Ishikawa (cell line): ENCODE measurements around the gene PRKN.

ENCODE experiments used
- CEBPB ChIP-seq: IDR thresholded peaks from 2 replicates; pipeline ENCODE4 v1.6.1; 2012
- CREB1 ChIP-seq: IDR thresholded peaks from 2 replicates; pipeline ENCODE4 v1.6.1; 2012; ENCODE audit warnings: low read depth
- EGR1 ChIP-seq: IDR thresholded peaks from 2 replicates; pipeline ENCODE4 v1.6.1; 2012
- EP300 ChIP-seq: IDR thresholded peaks from 2 replicates; pipeline ENCODE4 v1.6.1; 2012; ENCODE audit warnings: borderline replicate concordance
- FOXM1 ChIP-seq: IDR thresholded peaks from 2 replicates; pipeline ENCODE4 v1.6.1; 2012; ENCODE audit warnings: low read depth, borderline replicate concordance
- MAX ChIP-seq: IDR thresholded peaks from 2 replicates; pipeline ENCODE4 v1.6.1; 2012
- NFIC ChIP-seq: IDR thresholded peaks from 2 replicates; pipeline ENCODE4 v1.6.1; 2012
- RAD21 ChIP-seq: IDR thresholded peaks from 2 replicates; pipeline ENCODE4 v1.6.1; 2012; ENCODE audit warnings: low read depth
- REST ChIP-seq: IDR thresholded peaks from 2 replicates; pipeline ENCODE4 v1.6.1; 2012; ENCODE audit warnings: low read depth, mild to moderate bottlenecking
- TAF1 ChIP-seq: IDR thresholded peaks from 2 replicates; pipeline ENCODE4 v1.6.1; 2012; ENCODE audit warnings: low read depth, mild to moderate bottlenecking
- TCF12 ChIP-seq: IDR thresholded peaks from 2 replicates; pipeline ENCODE4 v1.6.1; 2012; ENCODE audit warnings: low read depth
- TEAD4 ChIP-seq: IDR thresholded peaks from 2 replicates; pipeline ENCODE4 v1.6.1; 2012
- USF1 ChIP-seq: IDR thresholded peaks from 2 replicates; pipeline ENCODE4 v1.6.1; 2012
- YY1 ChIP-seq: IDR thresholded peaks from 2 replicates; pipeline ENCODE4 v1.6.1; 2012; ENCODE audit warnings: low read depth
- ZBTB7A ChIP-seq: IDR thresholded peaks from 2 replicates; pipeline ENCODE4 v1.6.1; 2012; ENCODE audit warnings: low read depth

The PRKN gene

GRCh38 chr6:162301128-162301527, 426.4 kb downstream of the PRKN start:
- TF ChIP-seq CEBPB (no peak), TEAD4 (no peak), FOXM1 (no peak), ZBTB7A (no peak), YY1 (no peak), MAX (no peak), RAD21 (no peak), TAF1 (no peak), REST (no peak), TCF12 (no peak), USF1 (no peak), EGR1 (no peak), EP300 (no peak), NFIC (no peak), CREB1 (no peak)

GRCh38 chr6:162294029-162294428, 433.5 kb downstream of the PRKN start:
- TF ChIP-seq YY1, result no peak
- TF ChIP-seq EP300, result no peak
- TF ChIP-seq EGR1, result no peak
- no peak for TF ChIP-seq NFIC
- TF ChIP-seq FOXM1, result no peak
- TF ChIP-seq CREB1, result no peak
- no peak for TF ChIP-seq MAX
- TF ChIP-seq RAD21, result no peak
- TF ChIP-seq CEBPB, result no peak
- TF ChIP-seq USF1, result no peak
- no peak for TF ChIP-seq REST
- TF ChIP-seq TCF12, result no peak
- no peak for TF ChIP-seq TEAD4
- no peak for TF ChIP-seq TAF1
- no peak for TF ChIP-seq ZBTB7A

GRCh38 chr6:162292915-162293314, 434.7 kb downstream of the PRKN start:
- TF ChIP-seq TAF1, result no peak
- no peak for TF ChIP-seq MAX

- TF ChIP-seq TCF12 (no peak), MAX (no peak), ZBTB7A (no peak), USF1 (no peak), TAF1 (no peak), NFIC (no peak), RAD21 (no peak), FOXM1 (no peak), REST (no peak), EP300 (no peak), CEBPB (no peak), CREB1 (no peak), EGR1 (no peak)
Observed at GRCh38 chr6:162290846-162291465, 436.6 kb downstream of the PRKN start.
